K562 (cell line): Measurements from ENCODE around the gene FGFR1OP2.

ENCODE experiments used
- BRCA1 ChIP-seq, 2 experiments: fragments of 450-650 bp in 1 of 2; sonication (generic) in 1 of 2; formaldehyde crosslinking in 1 of 2; IDR thresholded peaks; 2 replicates each; pipeline versions ENCODE4 v1.5.0 to v1.6.1; 2017 to 2020; ENCODE audit warnings: mild to moderate bottlenecking in 1 of 2, missing genetic modification reagents in 1 of 2
- CREM ChIP-seq: IDR thresholded peaks from 2 replicates; pipeline ENCODE4 v1.6.1; 2014; ENCODE audit warnings: antibody characterized with exemption, low read depth
- CTCF ChIP-seq, 3 experiments: IDR thresholded peaks in 2 of 3; conservative IDR thresholded peaks in 1 of 3; 2 replicates each; pipeline ENCODE4 v1.5.1; 2011 to 2012; ENCODE audit warnings: low read length in 3 of 3, mild to moderate bottlenecking in 3 of 3, control low read depth in 2 of 3, improper control_type of control experiment in 1 of 3, inconsistent platforms in 1 of 3, low read depth in 1 of 3, mixed read lengths in 1 of 3, moderate library complexity in 1 of 3; ENCODE audit not compliant: insufficient read depth in 2 of 3
- HOMEZ ChIP-seq: fragments of 250-450 bp; sonication (Bioruptor Pico); IDR thresholded peaks from 2 replicates; pipeline ENCODE4 v1.4.0; 2020; ENCODE audit warnings: mild to moderate bottlenecking, moderate library complexity
- SMARCA4 ChIP-seq: fragments of 450-650 bp; IDR thresholded peaks from 2 replicates; pipeline ENCODE4 v1.6.1; 2016
- TOE1 ChIP-seq, 2 experiments: fragments of 450-650 bp in 1 of 2; sonication (generic) in 1 of 2; formaldehyde crosslinking in 1 of 2; IDR thresholded peaks; 2 replicates each; pipeline versions ENCODE4 v1.7.1 to v1.8.0; 2016 to 2022; ENCODE audit warnings: borderline replicate concordance in 2 of 2, mild to moderate bottlenecking in 2 of 2, antibody characterized with exemption in 1 of 2, inconsistent platforms in 1 of 2, low read depth in 1 of 2, missing genetic modification reagents in 1 of 2, moderate library complexity in 1 of 2
- USF1 ChIP-seq: sonication (generic); formaldehyde crosslinking; IDR thresholded peaks from 2 replicates; pipeline ENCODE4 v1.9.0; 2022; ENCODE audit warnings: mild to moderate bottlenecking, missing genetic modification reagents
- XRCC4 ChIP-seq: IDR thresholded peaks from one replicate; pipeline ENCODE4 v1.6.1; 2011; ENCODE audit not compliant: insufficient read depth, insufficient read length; ENCODE audit errors: extremely low read depth

DNA sequence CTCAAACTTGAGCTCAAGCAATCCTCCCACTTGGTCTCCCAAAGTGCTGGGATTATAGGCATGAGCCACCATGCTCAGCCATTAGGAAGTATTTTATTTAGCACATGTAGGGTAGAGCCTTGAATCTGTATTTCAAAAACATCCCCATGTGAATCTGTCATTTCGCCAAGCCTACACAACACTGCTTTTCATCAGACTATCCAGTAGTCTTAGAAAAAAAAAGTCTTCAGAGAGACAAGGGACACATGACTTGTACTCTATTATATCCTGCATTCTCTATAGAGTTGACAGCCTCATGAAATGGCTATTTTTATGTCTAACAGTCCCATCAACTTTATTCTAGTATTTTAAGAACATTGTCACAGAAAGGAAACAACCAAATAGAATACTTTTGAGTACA, 40.5 kb downstream of the FGFR1OP2 start:
- no peak for TF ChIP-seq XRCC4
- TF ChIP-seq HOMEZ (CRISPR knock-in tag) = no peak
- no peak for TF ChIP-seq USF1 (CRISPR knock-in tag)
- no peak for TF ChIP-seq CTCF (IDR thresholded peaks at IDR 0.05 in 2 of 3, conservative IDR thresholded peaks at IDR 0.05 in 1 of 3; ENCODE audit: insufficient read depth in 2 of 3, low read depth in 1 of 3, low read length in 3 of 3)
- no peak for TF ChIP-seq BRCA1 (IDR thresholded peaks at IDR 0.05)
- TF ChIP-seq BRCA1 (CRISPR knock-in tag; IDR thresholded peaks at IDR 0.05) = no peak
- TF ChIP-seq SMARCA4 = no peak
- no peak for TF ChIP-seq CREM
- no peak for TF ChIP-seq TOE1 (IDR thresholded peaks at IDR 0.05; ENCODE audit: borderline replicate concordance)
- TF ChIP-seq TOE1 (CRISPR knock-in tag; IDR thresholded peaks at IDR 0.05; ENCODE audit: borderline replicate concordance, low read depth) = no peak
